ENCODE measurements around the gene DIDO1.

The DIDO1 gene

GRCh38 chr20:62908971-62909791 lies 17.1 kb downstream of the DIDO1 start:
- Histone ChIP-seq H4K12ac (ENCODE audit: low read depth, low read length) (no peak overlapping the region), H2BK5ac (ENCODE audit: low read depth, low read length, poor library complexity) (no peak overlapping the region), H3K27me3 (ENCODE audit: insufficient read depth, low read length) (no peaks in the 10 kb centered on the region), H3K4me1 (ENCODE audit: control insufficient read depth in 1 of 2, insufficient read depth in 2 of 2, low read length in 2 of 2) (no peaks in the 10 kb centered on the region), H3K23ac (ENCODE audit: low read length) (no peak overlapping the region), H3K79me1 (ENCODE audit: low read length) (no peaks in the 10 kb centered on the region), H3K27ac (ENCODE audit: low read depth, low read length) (no peak overlapping the region), H3K4ac (ENCODE audit: low read depth, low read length) (no peak overlapping the region), H3K9me3 (ENCODE audit: insufficient read depth, low read depth, low read length) (no peaks in the 10 kb centered on the region), H3K14ac (ENCODE audit: low read length) (no peak overlapping the region), H3K18ac (ENCODE audit: low read length) (no peak overlapping the region), H4K8ac (ENCODE audit: low read depth, low read length) (no peak overlapping the region), H3K4me2 (ENCODE audit: low read length) (no peak overlapping the region), H3K4me3 (ENCODE audit: low read depth, low read length) (no peak overlapping the region), H2AK5ac (ENCODE audit: low read length) (no peak overlapping the region), H3K36me3 (ENCODE audit: control insufficient read depth in 1 of 2, insufficient read depth in 2 of 2, low read length in 2 of 2) (peaks cover 77 to 79% of the 10 kb centered on the region in 2 experiments), H3K9ac (ENCODE audit: low read length) (no peak overlapping the region), H3K79me2 (ENCODE audit: control insufficient read depth, insufficient read depth, low read length, poor library complexity) (peaks cover 2% of the 10 kb centered on the region), H4K91ac (ENCODE audit: low read depth, low read length) (no peak overlapping the region), H2BK12ac (ENCODE audit: low read length) (no peak overlapping the region), H2AFZ (ENCODE audit: insufficient read depth, low read length, poor library complexity) (no peak overlapping the region), H2BK120ac (ENCODE audit: insufficient read depth, low read length, poor library complexity) (no peak overlapping the region)
- DNase-seq: no peak
- no CpG with 5 or more reads among the region's 18 CpGs for WGBS (ENCODE audit: extremely low coverage, insufficient coverage, insufficient read length)

- peaks cover 76 to 84% of the 10 kb centered on the region in 2 experiments for H3K36me3 ChIP-seq (ENCODE audit: control insufficient read depth in 1 of 2, insufficient read depth in 2 of 2, low read length in 2 of 2)
- no peaks in the 10 kb centered on the region for H3K4me1 ChIP-seq (ENCODE audit: control insufficient read depth in 1 of 2, insufficient read depth in 2 of 2, low read length in 2 of 2)
- H4K91ac ChIP-seq (ENCODE audit: low read depth, low read length): no peak overlapping the region
- H3K23ac ChIP-seq (ENCODE audit: low read length): no peak overlapping the region
- H3K4me3 ChIP-seq (ENCODE audit: low read depth, low read length): no peak overlapping the region
- H3K18ac ChIP-seq (ENCODE audit: low read length): no peak overlapping the region
- H3K79me2 ChIP-seq (ENCODE audit: control insufficient read depth, insufficient read depth, low read length, poor library complexity): no peaks in the 10 kb centered on the region
- no peak overlapping the region for H3K14ac ChIP-seq (ENCODE audit: low read length)
- H3K27ac ChIP-seq (ENCODE audit: low read depth, low read length): no peak overlapping the region
- H2BK120ac ChIP-seq (ENCODE audit: insufficient read depth, low read length, poor library complexity): no peak overlapping the region
- no peak for DNase-seq
- H4K12ac ChIP-seq (ENCODE audit: low read depth, low read length): no peak overlapping the region
- H3K9me3 ChIP-seq (ENCODE audit: insufficient read depth, low read depth, low read length): no peaks in the 10 kb centered on the region
- H2AFZ ChIP-seq (ENCODE audit: insufficient read depth, low read length, poor library complexity): no peak overlapping the region
- no peak overlapping the region for H2AK5ac ChIP-seq (ENCODE audit: low read length)
- H4K8ac ChIP-seq (ENCODE audit: low read depth, low read length): no peak overlapping the region
- H2BK5ac ChIP-seq (ENCODE audit: low read depth, low read length, poor library complexity): no peak overlapping the region
- no peaks in the 10 kb centered on the region for H3K27me3 ChIP-seq (ENCODE audit: insufficient read depth, low read length)
- no peak overlapping the region for H3K4ac ChIP-seq (ENCODE audit: low read depth, low read length)
- no peak overlapping the region for H2BK12ac ChIP-seq (ENCODE audit: low read length)
- no peak overlapping the region for H3K4me2 ChIP-seq (ENCODE audit: low read length)
- no peaks in the 10 kb centered on the region for H3K79me1 ChIP-seq (ENCODE audit: low read length)
- no peak overlapping the region for H3K9ac ChIP-seq (ENCODE audit: low read length)
- no CpG with 5 or more reads among the region's 16 CpGs for WGBS (ENCODE audit: extremely low coverage, insufficient coverage, insufficient read length)
Measured at GRCh38 chr20:62907384-62908317, 18.7 kb downstream of the DIDO1 start.

GRCh38 chr20:62906647-62907375 lies 19.5 kb downstream of the DIDO1 start:
- no peak overlapping the region for H3K9ac ChIP-seq (ENCODE audit: low read length)
- no peak overlapping the region for H2AFZ ChIP-seq (ENCODE audit: insufficient read depth, low read length, poor library complexity)
- H3K27me3 ChIP-seq (ENCODE audit: insufficient read depth, low read length): no peaks in the 10 kb centered on the region
- H3K4ac ChIP-seq (ENCODE audit: low read depth, low read length): no peak overlapping the region
- peaks cover 0 to 2% of the 10 kb centered on the region in 2 experiments for H3K4me1 ChIP-seq (ENCODE audit: control insufficient read depth in 1 of 2, insufficient read depth in 2 of 2, low read length in 2 of 2)
- no peak overlapping the region for H4K8ac ChIP-seq (ENCODE audit: low read depth, low read length)
- no peak overlapping the region for H3K4me2 ChIP-seq (ENCODE audit: low read length)
- H3K18ac ChIP-seq (ENCODE audit: low read length): no peak overlapping the region
- no peak overlapping the region for H2BK120ac ChIP-seq (ENCODE audit: insufficient read depth, low read length, poor library complexity)
- no peak overlapping the region for H3K27ac ChIP-seq (ENCODE audit: low read depth, low read length)
- no peak for DNase-seq
- no peak overlapping the region for H2BK5ac ChIP-seq (ENCODE audit: low read depth, low read length, poor library complexity)
- no peak overlapping the region for H2AK5ac ChIP-seq (ENCODE audit: low read length)
- H3K79me2 ChIP-seq (ENCODE audit: control insufficient read depth, insufficient read depth, low read length, poor library complexity): no peaks in the 10 kb centered on the region
- no peak overlapping the region for H2BK12ac ChIP-seq (ENCODE audit: low read length)
- H4K12ac ChIP-seq (ENCODE audit: low read depth, low read length): no peak overlapping the region
- H4K91ac ChIP-seq (ENCODE audit: low read depth, low read length): no peak overlapping the region
- no peaks in the 10 kb centered on the region for H3K9me3 ChIP-seq (ENCODE audit: insufficient read depth, low read depth, low read length)
- no CpG with 5 or more reads among the region's 31 CpGs for WGBS (ENCODE audit: extremely low coverage, insufficient coverage, insufficient read length)
- no peak overlapping the region for H3K4me3 ChIP-seq (ENCODE audit: low read depth, low read length)
- no peaks in the 10 kb centered on the region for H3K79me1 ChIP-seq (ENCODE audit: low read length)
- no peak overlapping the region for H3K14ac ChIP-seq (ENCODE audit: low read length)
- peaks cover 77 to 86% of the 10 kb centered on the region in 2 experiments for H3K36me3 ChIP-seq (ENCODE audit: control insufficient read depth in 1 of 2, insufficient read depth in 2 of 2, low read length in 2 of 2)
- H3K23ac ChIP-seq (ENCODE audit: low read length): no peak overlapping the region

DNA sequence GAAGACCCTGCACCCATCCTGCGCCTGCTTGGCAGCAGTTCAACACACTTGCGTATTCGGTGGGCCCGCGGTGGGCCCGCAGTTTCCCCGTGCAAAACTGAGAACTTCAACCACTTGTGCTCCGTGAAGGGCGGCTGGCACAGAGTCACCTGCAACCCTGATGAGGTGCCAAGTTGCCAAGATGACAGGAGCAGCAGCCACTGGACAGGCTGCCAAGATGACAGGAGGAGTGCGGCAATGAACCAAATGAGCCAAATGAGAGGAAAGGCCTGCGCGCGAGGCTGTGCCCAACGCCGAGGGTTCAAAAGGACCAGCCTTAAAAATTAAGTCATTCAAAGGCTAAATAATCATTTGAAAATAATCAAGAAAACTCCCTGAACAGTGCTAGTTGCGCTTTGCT lies 20.1 kb downstream of the DIDO1 start:
- H3K36me3 ChIP-seq (ENCODE audit: control insufficient read depth in 1 of 2, insufficient read depth in 2 of 2, low read length in 2 of 2): peaks cover 73 to 85% of the 10 kb centered on the region in 2 experiments
- no peaks in the 10 kb centered on the region for H3K79me2 ChIP-seq (ENCODE audit: control insufficient read depth, insufficient read depth, low read length, poor library complexity)
- no peak overlapping the region for H3K9ac ChIP-seq (ENCODE audit: low read length)
- no peak overlapping the region for H3K14ac ChIP-seq (ENCODE audit: low read length)
- no peaks in the 10 kb centered on the region for H3K27me3 ChIP-seq (ENCODE audit: insufficient read depth, low read length)
- H3K4me1 ChIP-seq (ENCODE audit: control insufficient read depth in 1 of 2, insufficient read depth in 2 of 2, low read length in 2 of 2): peaks cover under 1 to 3% of the 10 kb centered on the region in 2 experiments
- H3K9me3 ChIP-seq (ENCODE audit: insufficient read depth, low read depth, low read length): no peaks in the 10 kb centered on the region
- no peak overlapping the region for H2AK5ac ChIP-seq (ENCODE audit: low read length)
- H4K12ac ChIP-seq (ENCODE audit: low read depth, low read length): no peak overlapping the region
- H3K27ac ChIP-seq (ENCODE audit: low read depth, low read length): no peak overlapping the region
- no peak overlapping the region for H4K8ac ChIP-seq (ENCODE audit: low read depth, low read length)
- no peak overlapping the region for H4K91ac ChIP-seq (ENCODE audit: low read depth, low read length)
- no peak overlapping the region for H3K18ac ChIP-seq (ENCODE audit: low read length)
- no peak overlapping the region for H2AFZ ChIP-seq (ENCODE audit: insufficient read depth, low read length, poor library complexity)
- no peak overlapping the region for H2BK120ac ChIP-seq (ENCODE audit: insufficient read depth, low read length, poor library complexity)
- H3K4me3 ChIP-seq (ENCODE audit: low read depth, low read length): no peak overlapping the region
- no CpG with 5 or more reads among the region's 16 CpGs for WGBS (ENCODE audit: extremely low coverage, insufficient coverage, insufficient read length)
- no peak overlapping the region for H2BK12ac ChIP-seq (ENCODE audit: low read length)
- H3K79me1 ChIP-seq (ENCODE audit: low read length): no peaks in the 10 kb centered on the region
- DNase-seq: no peak
- no peak overlapping the region for H3K4ac ChIP-seq (ENCODE audit: low read depth, low read length)
- H3K4me2 ChIP-seq (ENCODE audit: low read length): no peak overlapping the region
- no peak overlapping the region for H2BK5ac ChIP-seq (ENCODE audit: low read depth, low read length, poor library complexity)
- no peak overlapping the region for H3K23ac ChIP-seq (ENCODE audit: low read length)
